WTC11 (cell line): ENCODE data around the gene CD300H. TPM values are rescaled to one million over a fixed set of nuclear protein-coding genes. Genes with fewer than 3 reads are reported as not detected.

Experiments
- ATAC-seq: fragments of 200-7000 bp; cut with Tn5 transposase; 2 replicates; pipeline ENCODE4 v1.10.0; 2021; ENCODE audit warnings: mild to moderate bottlenecking, moderate library complexity
- CTCF ChIA-PET: fragments of 300-600 bp; sonication (Branson Sonifier 250); formaldehyde crosslinking; loops from one replicate; lab custom pipeline; 2021; ENCODE audit warnings: antibody characterized with exemption; lab: Charles Lee
- POLR2A ChIA-PET: fragments of 350-600 bp; sonication (Branson Sonifier 250); formaldehyde crosslinking; loops from one replicate; lab custom pipeline; 2021; ENCODE audit warnings: antibody characterized with exemption; lab: Charles Lee
- DNase-seq: peaks from one replicate; pipeline ENCODE4 v3.0.0; 2021; ENCODE audit warnings: low spot score
- H3K27ac Mint-ChIP-seq: 2 replicates; pipeline ENCODE4 v1.8.0; 2021; ENCODE audit warnings: mixed read lengths
- H3K27me3 Mint-ChIP-seq: 2 replicates; pipeline ENCODE4 v1.8.0; 2021; ENCODE audit warnings: low read depth, mild to moderate bottlenecking, moderate library complexity, mixed read lengths
- H3K36me3 Mint-ChIP-seq: 2 replicates; pipeline ENCODE4 v1.8.0; 2021; ENCODE audit warnings: mixed read lengths
- H3K4me1 Mint-ChIP-seq: 2 replicates; pipeline ENCODE4 v1.8.0; 2022; ENCODE audit warnings: mixed read lengths
- H3K4me3 Mint-ChIP-seq: 2 replicates; pipeline ENCODE4 v1.8.0; 2021; ENCODE audit warnings: mild to moderate bottlenecking, moderate library complexity, mixed read lengths
- H3K9me3 Mint-ChIP-seq: 2 replicates; pipeline ENCODE4 v1.8.0; 2021; ENCODE audit warnings: mixed read lengths
- ATF6 ChIP-seq: sonication (generic); formaldehyde crosslinking; IDR thresholded peaks from 2 replicates; pipeline ENCODE4 v1.8.1; 2023; ENCODE audit warnings: mild to moderate bottlenecking, missing genetic modification reagents
- CREB1 ChIP-seq: sonication (generic); formaldehyde crosslinking; IDR thresholded peaks from 2 replicates; pipeline ENCODE4 v1.8.0; 2023; ENCODE audit warnings: mild to moderate bottlenecking, missing genetic modification reagents
- CREM ChIP-seq: sonication (generic); formaldehyde crosslinking; IDR thresholded peaks from 2 replicates; pipeline ENCODE4 v1.8.1; 2022; ENCODE audit warnings: mild to moderate bottlenecking, missing genetic modification reagents, moderate library complexity
- IRF1 ChIP-seq: sonication (generic); formaldehyde crosslinking; IDR thresholded peaks from 2 replicates; pipeline ENCODE4 v1.8.0; 2023; ENCODE audit warnings: missing genetic modification reagents
- JUN ChIP-seq: sonication (generic); formaldehyde crosslinking; IDR thresholded peaks from 2 replicates; pipeline ENCODE4 v1.8.0; 2023; ENCODE audit warnings: mild to moderate bottlenecking, missing genetic modification reagents
- KAT7 ChIP-seq: sonication (generic); formaldehyde crosslinking; IDR thresholded peaks from 2 replicates; pipeline ENCODE4 v1.8.1; 2023; ENCODE audit warnings: missing genetic modification reagents, mild to moderate bottlenecking, borderline replicate concordance
- MAX ChIP-seq: sonication (generic); formaldehyde crosslinking; IDR thresholded peaks from 2 replicates; pipeline ENCODE4 v1.8.0; 2022; ENCODE audit warnings: mild to moderate bottlenecking, missing genetic modification reagents
- MLX ChIP-seq: sonication (generic); formaldehyde crosslinking; IDR thresholded peaks from 2 replicates; pipeline ENCODE4 v1.8.1; 2023; ENCODE audit warnings: mild to moderate bottlenecking, missing genetic modification reagents, moderate library complexity
- NFATC4 ChIP-seq: fragments of 250-450 bp; sonication (Bioruptor Pico); IDR thresholded peaks from 2 replicates; pipeline ENCODE4 v1.9.0; 2021; ENCODE audit warnings: mild to moderate bottlenecking
- NFYB ChIP-seq: sonication (generic); formaldehyde crosslinking; conservative IDR thresholded peaks from 2 replicates; pipeline ENCODE4 v1.8.0; 2022; ENCODE audit warnings: low read depth, missing genetic modification reagents
- OVOL2 ChIP-seq: fragments of 250-450 bp; sonication (Bioruptor Pico); IDR thresholded peaks from 2 replicates; pipeline ENCODE4 v1.9.0; 2021; ENCODE audit warnings: mild to moderate bottlenecking, borderline replicate concordance
- SMAD3 ChIP-seq: sonication (generic); formaldehyde crosslinking; IDR thresholded peaks from 2 replicates; pipeline ENCODE4 v1.8.0; 2022; ENCODE audit warnings: missing genetic modification reagents, mild to moderate bottlenecking, borderline replicate concordance
- SMAD4 ChIP-seq: sonication (generic); formaldehyde crosslinking; IDR thresholded peaks from 2 replicates; pipeline ENCODE4 v1.8.0; 2022; ENCODE audit warnings: mild to moderate bottlenecking, missing genetic modification reagents
- TEAD1 ChIP-seq: sonication (generic); formaldehyde crosslinking; IDR thresholded peaks from 2 replicates; pipeline ENCODE4 v1.8.0; 2022; ENCODE audit warnings: mild to moderate bottlenecking, missing genetic modification reagents
- TP53 ChIP-seq: sonication (generic); formaldehyde crosslinking; IDR thresholded peaks from 2 replicates; pipeline ENCODE4 v1.8.1; 2023; ENCODE audit warnings: mild to moderate bottlenecking, missing genetic modification reagents
- ZMAT4 ChIP-seq: fragments of 250-450 bp; sonication (Bioruptor Pico); IDR thresholded peaks from 2 replicates; pipeline ENCODE4 v1.9.0; 2021; ENCODE audit warnings: mild to moderate bottlenecking
- ZNF416 ChIP-seq: fragments of 250-450 bp; sonication (Bioruptor Pico); IDR thresholded peaks from 2 replicates; pipeline ENCODE4 v1.9.0; 2021; ENCODE audit warnings: mild to moderate bottlenecking, inconsistent platforms
- total RNA-seq: library from RNA; stranded (reverse); gene quantifications from 3 replicates; pipeline ENCODE4 v1.2.3, GENCODE V29; 2021

The CD300H gene
- total RNA-seq, 1 experiment from 2014 or later, result not detected

GRCh38 chr17:74544991-74545842 lies 22.1 kb downstream of the CD300H start:
- H3K27ac Mint-ChIP-seq, result no peak overlapping the region
- no peaks in the 10 kb centered on the region for H3K36me3 Mint-ChIP-seq
- H3K9me3 Mint-ChIP-seq, result no peaks in the 10 kb centered on the region
- ChIA-PET CTCF (interaction anchor here (0.9 to 1.2 kb wide), 2 partner anchors 166 to 177 kb away, joined by 3 to 4 read pairs; no protein-coding TSS in a partner anchor), POLR2A (interaction anchor here (0.5 kb wide), 1 partner anchor 242 kb away, joined by 4 read pairs; no protein-coding TSS in a partner anchor)
- ATAC-seq, result no peak
- DNase-seq, result no peak
- H3K27me3 Mint-ChIP-seq, result peaks cover 2% of the 10 kb centered on the region; the same call in 1 of the 2 replicates
- no peaks in the 10 kb centered on the region for H3K4me1 Mint-ChIP-seq
- no peak overlapping the region for H3K4me3 Mint-ChIP-seq
- no peak for TF ChIP-seq SMAD3 (CRISPR knock-in tag)
- TF ChIP-seq, all 79 proteins: peak for 0

- ChIA-PET POLR2A (no interaction called here), CTCF (interaction anchor here (0.6 to 1.7 kb wide), 7 partner anchors 8 to 239 kb away, joined by 3 to 13 read pairs (median 4); no protein-coding TSS in a partner anchor)
- no peak for ATAC-seq
- no peak overlapping the region for H3K27ac Mint-ChIP-seq
- H3K4me3 Mint-ChIP-seq, result no peak overlapping the region
- TF ChIP-seq NFATC4 (no peak), ZNF416 (no peak), IRF1 (CRISPR knock-in tag) (no peak), CREB1 (CRISPR knock-in tag) (no peak)
- H3K4me1 Mint-ChIP-seq, result no peaks in the 10 kb centered on the region
- H3K36me3 Mint-ChIP-seq, result no peaks in the 10 kb centered on the region
- H3K27me3 Mint-ChIP-seq, result peaks cover 5% of the 10 kb centered on the region
- no peaks in the 10 kb centered on the region for H3K9me3 Mint-ChIP-seq
- no peak for DNase-seq
These were observed 23.2 kb downstream of the CD300H start for GRCh38 chr17:74543891-74544760.

GRCh38 chr17:74543406-74543805 lies 23.9 kb downstream of the CD300H start:
- peak; percentile 49; the same call in 1 of the 2 replicates for ATAC-seq
- POLR2A ChIA-PET, result no interaction called here
- CTCF ChIA-PET, result interaction anchor here (0.6 to 1.7 kb wide), 8 partner anchors 9 to 238 kb away, joined by 3 to 13 read pairs (median 4); no protein-coding TSS in a partner anchor
- TF ChIP-seq SMAD4 (CRISPR knock-in tag), result no peak
- TF ChIP-seq CREB1 (CRISPR knock-in tag), result no peak
- no peak for TF ChIP-seq ATF6
- no peak for TF ChIP-seq NFYB (CRISPR knock-in tag)
- TF ChIP-seq MAX (CRISPR knock-in tag), result no peak
- Mint-ChIP-seq H3K9me3 (no peaks in the 10 kb centered on the region), H3K4me3 (no peak overlapping the region), H3K36me3 (no peaks in the 10 kb centered on the region), H3K27me3 (peaks cover 5% of the 10 kb centered on the region), H3K27ac (no peak overlapping the region), H3K4me1 (no peaks in the 10 kb centered on the region)
- DNase-seq, result peak; percentile 50

GRCh38 chr17:74542727-74543383 lies 24.5 kb downstream of the CD300H start:
- CTCF ChIA-PET, result interaction anchor here (0.7 to 1.7 kb wide), 7 partner anchors 9 to 180 kb away, joined by 3 to 13 read pairs (median 3); no protein-coding TSS in a partner anchor
- DNase-seq, result no peak
- Mint-ChIP-seq H3K27me3 (peaks cover 5% of the 10 kb centered on the region), H3K4me1 (no peaks in the 10 kb centered on the region), H3K4me3 (no peak overlapping the region), H3K36me3 (no peaks in the 10 kb centered on the region), H3K9me3 (no peaks in the 10 kb centered on the region), H3K27ac (no peak overlapping the region)
- ATAC-seq, result no peak
- POLR2A ChIA-PET, result no interaction called here
- TF ChIP-seq KAT7 (CRISPR knock-in tag) (no peak), ZMAT4 (CRISPR knock-in tag) (no peak), CREM (no peak), OVOL2 (CRISPR knock-in tag) (no peak), ATF6 (no peak), MLX (CRISPR knock-in tag) (no peak), TEAD1 (no peak), JUN (CRISPR knock-in tag) (no peak), TP53 (no peak)
